Measurements from ENCODE around the gene SPATS2.
"Not testable (repeated sequence)": the region's sequence is repeated elsewhere in the genome, so short reads cannot be mapped to it uniquely, and the experiment has no call there.

SPATS2 gene

GRCh38 chr12:49518914-49519573, 151.8 kb downstream of the SPATS2 start:
- H3K27me3 ChIP-seq (ENCODE audit: control insufficient read depth in 1 of 2, insufficient read depth in 2 of 2, low read length in 2 of 2), result no peaks in the 10 kb centered on the region
- no peaks in the 10 kb centered on the region for H3K9me3 ChIP-seq (ENCODE audit: control insufficient read depth in 2 of 2, low read length in 2 of 2)
- no peak overlapping the region for H3K9ac ChIP-seq (ENCODE audit: low read length in 2 of 2)
- no peak overlapping the region for H3K4me3 ChIP-seq (ENCODE audit: low read length in 2 of 2)
- H3K36me3 ChIP-seq (ENCODE audit: control insufficient read depth in 2 of 2, insufficient read depth in 2 of 2, low read length in 2 of 2), result peaks cover 6 to 8% of the 10 kb centered on the region in 2 donors
- no peaks in the 10 kb centered on the region for H3K4me1 ChIP-seq (ENCODE audit: control insufficient read depth, insufficient read depth, low read length)
- H3K27ac ChIP-seq (ENCODE audit: low read length), result no peak overlapping the region

GRCh38 chr12:49519574-49519936, 152.3 kb downstream of the SPATS2 start:
- H3K36me3 ChIP-seq (ENCODE audit: control insufficient read depth in 2 of 2, insufficient read depth in 2 of 2, low read length in 2 of 2), result peaks cover 11% of the 10 kb centered on the region in 2 donors
- H3K9me3 ChIP-seq (ENCODE audit: control insufficient read depth in 2 of 2, low read length in 2 of 2), result no peaks in the 10 kb centered on the region
- H3K27ac ChIP-seq (ENCODE audit: low read length), result no peak overlapping the region
- H3K4me1 ChIP-seq (ENCODE audit: control insufficient read depth, insufficient read depth, low read length), result no peaks in the 10 kb centered on the region
- no peak overlapping the region for H3K4me3 ChIP-seq (ENCODE audit: low read length in 2 of 2)
- no peak overlapping the region for H3K9ac ChIP-seq (ENCODE audit: low read length in 2 of 2)
- H3K27me3 ChIP-seq (ENCODE audit: control insufficient read depth in 1 of 2, insufficient read depth in 2 of 2, low read length in 2 of 2), result no peaks in the 10 kb centered on the region

- Histone ChIP-seq H3K4me3 (ENCODE audit: low read length in 2 of 2) (no peak overlapping the region), H3K4me1 (ENCODE audit: control insufficient read depth, insufficient read depth, low read length) (no peaks in the 10 kb centered on the region), H3K27ac (ENCODE audit: low read length) (no peak overlapping the region), H3K36me3 (ENCODE audit: control insufficient read depth in 2 of 2, insufficient read depth in 2 of 2, low read length in 2 of 2) (peaks cover 24 to 26% of the 10 kb centered on the region in 2 donors), H3K9ac (ENCODE audit: low read length in 2 of 2) (no peak overlapping the region), H3K27me3 (ENCODE audit: control insufficient read depth in 1 of 2, insufficient read depth in 2 of 2, low read length in 2 of 2) (no peaks in the 10 kb centered on the region), H3K9me3 (ENCODE audit: control insufficient read depth in 2 of 2, low read length in 2 of 2) (no peaks in the 10 kb centered on the region)
These were observed 154.1 kb downstream of the SPATS2 start for GRCh38 chr12:49521389-49521788.

GRCh38 chr12:49524660-49525324, 157.5 kb downstream of the SPATS2 start:
- no peak overlapping the region for H3K4me3 ChIP-seq (ENCODE audit: low read length in 2 of 2)
- H3K9ac ChIP-seq (ENCODE audit: low read length in 2 of 2), result no peak overlapping the region
- H3K9me3 ChIP-seq (ENCODE audit: control insufficient read depth in 2 of 2, low read length in 2 of 2), result no peaks in the 10 kb centered on the region
- no peaks in the 10 kb centered on the region for H3K27me3 ChIP-seq (ENCODE audit: control insufficient read depth in 1 of 2, insufficient read depth in 2 of 2, low read length in 2 of 2)
- H3K4me1 ChIP-seq (ENCODE audit: control insufficient read depth, insufficient read depth, low read length), result no peaks in the 10 kb centered on the region
- H3K27ac ChIP-seq (ENCODE audit: low read length), result no peak overlapping the region
- H3K36me3 ChIP-seq (ENCODE audit: control insufficient read depth in 2 of 2, insufficient read depth in 2 of 2, low read length in 2 of 2), result peaks cover 26 to 29% of the 10 kb centered on the region in 2 donors

- H3K4me3 ChIP-seq (ENCODE audit: low read length in 2 of 2), result no peak overlapping the region
- H3K36me3 ChIP-seq (ENCODE audit: control insufficient read depth in 2 of 2, insufficient read depth in 2 of 2, low read length in 2 of 2), result peaks cover 26 to 29% of the 10 kb centered on the region in 2 donors
- H3K27ac ChIP-seq (ENCODE audit: low read length), result no peak overlapping the region
- H3K9ac ChIP-seq (ENCODE audit: low read length in 2 of 2), result no peak overlapping the region
- no peaks in the 10 kb centered on the region for H3K9me3 ChIP-seq (ENCODE audit: control insufficient read depth in 2 of 2, low read length in 2 of 2)
- H3K4me1 ChIP-seq (ENCODE audit: control insufficient read depth, insufficient read depth, low read length), result no peaks in the 10 kb centered on the region
- no peaks in the 10 kb centered on the region for H3K27me3 ChIP-seq (ENCODE audit: control insufficient read depth in 1 of 2, insufficient read depth in 2 of 2, low read length in 2 of 2)
These were observed 158.7 kb downstream of the SPATS2 start for GRCh38 chr12:49525942-49526341.

GRCh38 chr12:49527361-49528130, 160.3 kb downstream of the SPATS2 start:
- H3K27ac ChIP-seq (ENCODE audit: low read length), result no peak overlapping the region
- H3K9me3 ChIP-seq (ENCODE audit: control insufficient read depth in 2 of 2, low read length in 2 of 2), result no peaks in the 10 kb centered on the region
- peaks cover 23 to 28% of the 10 kb centered on the region in 2 donors for H3K36me3 ChIP-seq (ENCODE audit: control insufficient read depth in 2 of 2, insufficient read depth in 2 of 2, low read length in 2 of 2)
- H3K9ac ChIP-seq (ENCODE audit: low read length in 2 of 2), result no peak overlapping the region
- no peak overlapping the region for H3K4me3 ChIP-seq (ENCODE audit: low read length in 2 of 2)
- H3K4me1 ChIP-seq (ENCODE audit: control insufficient read depth, insufficient read depth, low read length), result no peaks in the 10 kb centered on the region
- no peaks in the 10 kb centered on the region for H3K27me3 ChIP-seq (ENCODE audit: control insufficient read depth in 1 of 2, insufficient read depth in 2 of 2, low read length in 2 of 2)

- Histone ChIP-seq H3K27ac (ENCODE audit: low read length) (no peak overlapping the region), H3K4me3 (ENCODE audit: low read length in 2 of 2) (no peak overlapping the region), H3K27me3 (ENCODE audit: control insufficient read depth in 1 of 2, insufficient read depth in 2 of 2, low read length in 2 of 2) (no peaks in the 10 kb centered on the region), H3K36me3 (ENCODE audit: control insufficient read depth in 2 of 2, insufficient read depth in 2 of 2, low read length in 2 of 2) (peaks cover 15 to 19% of the 10 kb centered on the region in 2 donors), H3K4me1 (ENCODE audit: control insufficient read depth, insufficient read depth, low read length) (no peaks in the 10 kb centered on the region), H3K9ac (ENCODE audit: low read length in 2 of 2) (no peak overlapping the region), H3K9me3 (ENCODE audit: control insufficient read depth in 2 of 2, low read length in 2 of 2) (no peaks in the 10 kb centered on the region)
These were observed 162.2 kb downstream of the SPATS2 start for GRCh38 chr12:49529414-49529813.

GRCh38 chr12:49531745-49532144, 164.5 kb downstream of the SPATS2 start:
- Histone ChIP-seq H3K9ac (ENCODE audit: low read length in 2 of 2) (no peak overlapping the region), H3K27me3 (ENCODE audit: control insufficient read depth in 1 of 2, insufficient read depth in 2 of 2, low read length in 2 of 2) (peaks cover 7 to 9% of the 10 kb centered on the region in 2 donors), H3K9me3 (ENCODE audit: control insufficient read depth in 2 of 2, low read length in 2 of 2) (no peaks in the 10 kb centered on the region), H3K4me3 (ENCODE audit: low read length in 2 of 2) (no peak overlapping the region), H3K27ac (ENCODE audit: low read length) (no peak overlapping the region), H3K36me3 (ENCODE audit: control insufficient read depth in 2 of 2, insufficient read depth in 2 of 2, low read length in 2 of 2) (peaks cover 0 to 3% of the 10 kb centered on the region in 2 donors), H3K4me1 (ENCODE audit: control insufficient read depth, insufficient read depth, low read length) (no peaks in the 10 kb centered on the region)

- Histone ChIP-seq H3K4me3 (ENCODE audit: low read length in 2 of 2) (no peak overlapping the region), H3K36me3 (ENCODE audit: control insufficient read depth in 2 of 2, insufficient read depth in 2 of 2, low read length in 2 of 2) (no peaks in the 10 kb centered on the region), H3K27me3 (ENCODE audit: control insufficient read depth in 1 of 2, insufficient read depth in 2 of 2, low read length in 2 of 2) (peaks cover 17 to 23% of the 10 kb centered on the region in 2 donors), H3K4me1 (ENCODE audit: control insufficient read depth, insufficient read depth, low read length) (peaks cover 11% of the 10 kb centered on the region), H3K9ac (ENCODE audit: low read length in 2 of 2) (no peak overlapping the region), H3K27ac (ENCODE audit: low read length) (no peak overlapping the region), H3K9me3 (ENCODE audit: control insufficient read depth in 2 of 2, low read length in 2 of 2) (no peaks in the 10 kb centered on the region)
These were observed 166.1 kb downstream of the SPATS2 start for GRCh38 chr12:49533331-49533730.

GRCh38 chr12:49534122-49534521, 166.9 kb downstream of the SPATS2 start:
- H3K36me3 ChIP-seq (ENCODE audit: control insufficient read depth in 2 of 2, insufficient read depth in 2 of 2, low read length in 2 of 2); H3K4me3 ChIP-seq (ENCODE audit: low read length in 2 of 2); H3K9me3 ChIP-seq (ENCODE audit: control insufficient read depth in 2 of 2, low read length in 2 of 2); H3K27ac ChIP-seq (ENCODE audit: low read length); H3K9ac ChIP-seq (ENCODE audit: low read length in 2 of 2): not testable (repeated sequence)
- Histone ChIP-seq H3K27me3 (ENCODE audit: control insufficient read depth in 1 of 2, insufficient read depth in 2 of 2, low read length in 2 of 2) (peaks cover 18 to 27% of the 10 kb centered on the region in 2 donors), H3K4me1 (ENCODE audit: control insufficient read depth, insufficient read depth, low read length) (peaks cover 16% of the 10 kb centered on the region)
